DOHH2 (cell line): Measurements from ENCODE around the gene SUFU.

Experiments used
- EZH2phosphoT487 ChIP-seq: fragments of 200-600 bp; sonication (generic); IDR thresholded peaks from 2 replicates; pipeline ENCODE4 v1.6.1; 2017; ENCODE audit warnings: borderline replicate concordance, mild to moderate bottlenecking, antibody characterized with exemption, low read length, moderate library complexity, mixed read lengths
- TF ChIP-seq, protein P1 (sequence below): fragments of 200-600 bp; sonication (generic); IDR thresholded peaks from one replicate; pipeline ENCODE4 v1.5.1; 2014; ENCODE audit warnings: antibody characterized with exemption, mild to moderate bottlenecking, low read depth, low read length; ENCODE audit not compliant: poor library complexity, severe bottlenecking

- TF ChIP-seq, protein P1, sequence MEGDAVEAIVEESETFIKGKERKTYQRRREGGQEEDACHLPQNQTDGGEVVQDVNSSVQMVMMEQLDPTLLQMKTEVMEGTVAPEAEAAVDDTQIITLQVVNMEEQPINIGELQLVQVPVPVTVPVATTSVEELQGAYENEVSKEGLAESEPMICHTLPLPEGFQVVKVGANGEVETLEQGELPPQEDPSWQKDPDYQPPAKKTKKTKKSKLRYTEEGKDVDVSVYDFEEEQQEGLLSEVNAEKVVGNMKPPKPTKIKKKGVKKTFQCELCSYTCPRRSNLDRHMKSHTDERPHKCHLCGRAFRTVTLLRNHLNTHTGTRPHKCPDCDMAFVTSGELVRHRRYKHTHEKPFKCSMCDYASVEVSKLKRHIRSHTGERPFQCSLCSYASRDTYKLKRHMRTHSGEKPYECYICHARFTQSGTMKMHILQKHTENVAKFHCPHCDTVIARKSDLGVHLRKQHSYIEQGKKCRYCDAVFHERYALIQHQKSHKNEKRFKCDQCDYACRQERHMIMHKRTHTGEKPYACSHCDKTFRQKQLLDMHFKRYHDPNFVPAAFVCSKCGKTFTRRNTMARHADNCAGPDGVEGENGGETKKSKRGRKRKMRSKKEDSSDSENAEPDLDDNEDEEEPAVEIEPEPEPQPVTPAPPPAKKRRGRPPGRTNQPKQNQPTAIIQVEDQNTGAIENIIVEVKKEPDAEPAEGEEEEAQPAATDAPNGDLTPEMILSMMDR = no peak
- no peak for TF ChIP-seq EZH2phosphoT487
Observed at GRCh38 chr10:102620591-102621442, 117.0 kb downstream of the SUFU start.
